ENCODE data around the gene B4GALT7. TPM values are rescaled to one million over a fixed set of nuclear protein-coding genes. Genes with fewer than 3 reads are reported as not detected.

B4GALT7 gene
- total RNA-seq, 2 experiments from 2014 or later: 15.4 to 16.2 TPM

- DNase-seq: no peak
- POLR2A ChIA-PET: no interaction called here
- intact Hi-C loops (cut with micrococcal nuclease): no loop called here
- H3K4me1 Mint-ChIP-seq (ENCODE audit: low read depth): no peaks in the 10 kb centered on the region
- CTCF ChIA-PET: no interaction called here
- H3K9me3 Mint-ChIP-seq: no peaks in the 10 kb centered on the region
- no peak overlapping the region for H3K4me3 Mint-ChIP-seq
- no peaks in the 10 kb centered on the region for H3K36me3 Mint-ChIP-seq
- H3K27me3 Mint-ChIP-seq: peaks cover 4% of the 10 kb centered on the region
- no peak overlapping the region for H3K27ac Mint-ChIP-seq
Observed at GRCh38 chr5:177569894-177570293, 30.0 kb upstream of the B4GALT7 start.

- Mint-ChIP-seq H3K36me3 (no peaks in the 10 kb centered on the region), H3K4me3 (no peak overlapping the region), H3K27ac (no peak overlapping the region), H3K4me1 (ENCODE audit: low read depth) (no peaks in the 10 kb centered on the region), H3K27me3 (peaks cover 2% of the 10 kb centered on the region), H3K9me3 (no peaks in the 10 kb centered on the region)
- ChIA-PET CTCF (interaction anchor here (0.6 kb wide), 1 partner anchor 185 kb away, joined by 3 read pairs; no protein-coding TSS in a partner anchor), POLR2A (no interaction called here)
- DNase-seq: no peak
- intact Hi-C loops (cut with micrococcal nuclease): no loop called here
Observed at GRCh38 chr5:177575488-177575887, 24.4 kb upstream of the B4GALT7 start.

- CTCF ChIA-PET: no interaction called here
- H3K27ac Mint-ChIP-seq: no peak overlapping the region
- no peaks in the 10 kb centered on the region for H3K9me3 Mint-ChIP-seq
- H3K4me3 Mint-ChIP-seq: no peak overlapping the region
- DNase-seq: no peak
- POLR2A ChIA-PET: no interaction called here
- H3K36me3 Mint-ChIP-seq: no peaks in the 10 kb centered on the region
- H3K27me3 Mint-ChIP-seq: peaks cover 2% of the 10 kb centered on the region
- intact Hi-C loops (cut with micrococcal nuclease): no loop called here
- H3K4me1 Mint-ChIP-seq (ENCODE audit: low read depth): no peaks in the 10 kb centered on the region
Observed at GRCh38 chr5:177576169-177576568, 23.8 kb upstream of the B4GALT7 start.

GRCh38 chr5:177578316-177578715 is 21.6 kb upstream of the B4GALT7 start:
- Mint-ChIP-seq H3K27me3 (peaks cover 2% of the 10 kb centered on the region), H3K4me3 (no peak overlapping the region), H3K27ac (no peak overlapping the region), H3K36me3 (no peaks in the 10 kb centered on the region), H3K4me1 (ENCODE audit: low read depth) (no peaks in the 10 kb centered on the region), H3K9me3 (no peaks in the 10 kb centered on the region)
- ChIA-PET POLR2A (no interaction called here), CTCF (no interaction called here)
- intact Hi-C loops (cut with micrococcal nuclease): no loop called here
- no peak for DNase-seq

GRCh38 chr5:177588413-177588909 is 11.5 kb upstream of the B4GALT7 start:
- peaks cover 27% of the 10 kb centered on the region for H3K4me1 Mint-ChIP-seq (ENCODE audit: low read depth)
- H3K4me3 Mint-ChIP-seq: no peak overlapping the region
- peaks cover 11% of the 10 kb centered on the region for H3K36me3 Mint-ChIP-seq
- H3K9me3 Mint-ChIP-seq: no peaks in the 10 kb centered on the region
- intact Hi-C loops (cut with micrococcal nuclease): no loop called here
- peak; percentile 34 for DNase-seq
- POLR2A ChIA-PET: no interaction called here
- no peak overlapping the region for H3K27ac Mint-ChIP-seq
- peaks cover 12% of the 10 kb centered on the region for H3K27me3 Mint-ChIP-seq
- CTCF ChIA-PET: interaction anchor here (1.6 kb wide), 2 partner anchors 16 to 28 kb away, joined by 3 to 5 read pairs; no protein-coding TSS in a partner anchor

- H3K9me3 Mint-ChIP-seq: no peaks in the 10 kb centered on the region
- peaks cover 28% of the 10 kb centered on the region for H3K36me3 Mint-ChIP-seq
Observed at GRCh38 chr5:177590406-177590805, 9.5 kb upstream of the B4GALT7 start.

GRCh38 chr5:177591690-177592009 is 8.3 kb upstream of the B4GALT7 start:
- Mint-ChIP-seq H3K27me3 (peaks cover 5% of the 10 kb centered on the region), H3K4me1 (ENCODE audit: low read depth) (peaks cover 33% of the 10 kb centered on the region), H3K27ac (peak overlapping the region; percentile 94), H3K9me3 (no peaks in the 10 kb centered on the region), H3K36me3 (peaks cover 39% of the 10 kb centered on the region), H3K4me3 (peak overlapping the region; percentile 100)
- intact Hi-C loops (cut with micrococcal nuclease): loop anchor here (1.0 to 10.0 kb wide), 3 partner anchors 9 to 77 kb away; partner anchors contain the start of genes B4GALT7, DDX41 and FAM193B
- DNase-seq: no peak
- ChIA-PET CTCF (interaction anchor here (1.3 to 2.0 kb wide), 3 partner anchors 16 to 273 kb away, joined by 4 to 6 read pairs (median 4); no protein-coding TSS in a partner anchor), POLR2A (interaction anchor here (1.6 to 2.0 kb wide), 2 partner anchors 74 to 613 kb away, joined by 4 to 6 read pairs; partner anchors contain the start of genes DDX41 and HNRNPAB)

More at GRCh38 chr5:177590406-177590805, 9.5 kb upstream of the B4GALT7 start:
- Mint-ChIP-seq H3K4me3 (no peak overlapping the region), H3K27me3 (peaks cover 12% of the 10 kb centered on the region), H3K4me1 (ENCODE audit: low read depth) (peaks cover 33% of the 10 kb centered on the region), H3K27ac (no peak overlapping the region)
- intact Hi-C loops (cut with micrococcal nuclease): loop anchor here (10.0 kb wide), 1 partner anchor 76 kb away; the partner anchor contains the start of gene DDX41
- ChIA-PET POLR2A (no interaction called here), CTCF (no interaction called here)
- DNase-seq: no peak

- H3K27ac Mint-ChIP-seq: peak within 1 kb of the TSS; percentile 94
- peak within 1 kb of the TSS; percentile 100 for H3K4me3 Mint-ChIP-seq
- peaks cover 42% of the 10 kb centered on the region for H3K36me3 Mint-ChIP-seq
- H3K4me1 Mint-ChIP-seq (ENCODE audit: low read depth): peaks cover 35% of the 10 kb centered on the region
- DNase-seq: peak; percentile 93
- intact Hi-C loops (cut with micrococcal nuclease): loop anchor here (1.0 to 10.0 kb wide), 3 partner anchors 8 to 77 kb away; partner anchors contain the start of genes B4GALT7, DDX41 and FAM193B
- ChIA-PET POLR2A (interaction anchor here (1.2 to 2.0 kb wide), 5 partner anchors 11 to 612 kb away, joined by 3 to 7 read pairs (median 4); partner anchors contain the start of genes DDX41 and HNRNPAB), CTCF (interaction anchor here (1.3 to 2.0 kb wide), 4 partner anchors 15 to 273 kb away, joined by 4 to 6 read pairs (median 4); no protein-coding TSS in a partner anchor)
- no peaks in the 10 kb centered on the region for H3K9me3 Mint-ChIP-seq
- peaks cover 5% of the 10 kb centered on the region for H3K27me3 Mint-ChIP-seq
Observed at GRCh38 chr5:177592010-177592834, 7.7 kb upstream of the B4GALT7 start, which contains the start of gene TMED9. Gene TMED9, plus strand, starts transcription at chr5:177592203. Its CDS starts 12 bp downstream, at chr5:177592215.

GRCh38 chr5:177592905-177593304 is 7.0 kb upstream of the B4GALT7 start:
- DNase-seq: no peak
- H3K9me3 Mint-ChIP-seq: no peaks in the 10 kb centered on the region
- ChIA-PET POLR2A (interaction anchor here (1.2 to 2.0 kb wide), 5 partner anchors 10 to 611 kb away, joined by 3 to 7 read pairs (median 4); partner anchors contain the start of genes DDX41 and HNRNPAB), CTCF (interaction anchor here (0.8 to 2.0 kb wide), 4 partner anchors 14 to 274 kb away, joined by 3 to 6 read pairs (median 4); no protein-coding TSS in a partner anchor)
- H3K36me3 Mint-ChIP-seq: peaks cover 44% of the 10 kb centered on the region
- H3K27ac Mint-ChIP-seq: peak overlapping the region; percentile 94
- intact Hi-C loops (cut with micrococcal nuclease): loop anchor here (1.0 to 10.0 kb wide), 3 partner anchors 7 to 78 kb away; partner anchors contain the start of genes B4GALT7, DDX41 and FAM193B
- H3K4me1 Mint-ChIP-seq (ENCODE audit: low read depth): peaks cover 35% of the 10 kb centered on the region
- peaks cover 5% of the 10 kb centered on the region for H3K27me3 Mint-ChIP-seq
- H3K4me3 Mint-ChIP-seq: peak overlapping the region; percentile 100

GRCh38 chr5:177593511-177593910 is 6.4 kb upstream of the B4GALT7 start:
- H3K36me3 Mint-ChIP-seq: peaks cover 44% of the 10 kb centered on the region
- no peaks in the 10 kb centered on the region for H3K9me3 Mint-ChIP-seq
- H3K27ac Mint-ChIP-seq: peak overlapping the region; percentile 38
- CTCF ChIA-PET: interaction anchor here (0.8 to 2.0 kb wide), 2 partner anchors 14 to 138 kb away, joined by 3 to 6 read pairs; no protein-coding TSS in a partner anchor
- POLR2A ChIA-PET: interaction anchor here (0.9 to 1.6 kb wide), 3 partner anchors 14 to 203 kb away, joined by 3 read pairs; no protein-coding TSS in a partner anchor
- no peak for DNase-seq
- H3K4me3 Mint-ChIP-seq: peak overlapping the region; percentile 100
- peaks cover 5% of the 10 kb centered on the region for H3K27me3 Mint-ChIP-seq
- intact Hi-C loops (cut with micrococcal nuclease): loop anchor here (10.0 kb wide), 1 partner anchor 79 kb away; the partner anchor contains the start of gene DDX41
- peaks cover 31% of the 10 kb centered on the region for H3K4me1 Mint-ChIP-seq (ENCODE audit: low read depth)

- ChIA-PET CTCF (interaction anchor here (1.2 kb wide), 1 partner anchor 13 kb away, joined by 3 read pairs; no protein-coding TSS in a partner anchor), POLR2A (interaction anchor here (0.9 to 1.6 kb wide), 2 partner anchors 13 to 204 kb away, joined by 3 read pairs; no protein-coding TSS in a partner anchor)
- Mint-ChIP-seq H3K9me3 (no peaks in the 10 kb centered on the region), H3K4me1 (ENCODE audit: low read depth) (peaks cover 32% of the 10 kb centered on the region), H3K27ac (no peak overlapping the region), H3K4me3 (no peak overlapping the region), H3K36me3 (peaks cover 44% of the 10 kb centered on the region), H3K27me3 (peaks cover 5% of the 10 kb centered on the region)
- intact Hi-C loops (cut with micrococcal nuclease): loop anchor here (10.0 kb wide), 1 partner anchor 79 kb away; the partner anchor contains the start of gene DDX41
- no peak for DNase-seq
Observed at GRCh38 chr5:177594071-177594470, 5.9 kb upstream of the B4GALT7 start.
